ENCODE results near the gene TESK1.
"Not testable (repeated sequence)": the region's sequence is repeated elsewhere in the genome, so short reads cannot be mapped to it uniquely, and the experiment has no call there.

Gene TESK1

GRCh38 chr9:35568196-35568595, 36.9 kb upstream of the TESK1 start:
- no peak overlapping the region for H3K4me3 ChIP-seq (replicated peaks; ENCODE audit: low read depth, low read length)
- no peak for TF ChIP-seq CTCF (IDR thresholded peaks at IDR 0.05; ENCODE audit: low read length, missing control alignments)
- DNase-seq (ENCODE audit: low read depth) = no peak

GRCh38 chr9:35569206-35569605, 35.9 kb upstream of the TESK1 start:
- no peak for DNase-seq (ENCODE audit: low read depth)
- no peak for TF ChIP-seq CTCF (IDR thresholded peaks at IDR 0.05; ENCODE audit: low read length, missing control alignments)
- H3K4me3 ChIP-seq (replicated peaks; ENCODE audit: low read depth, low read length) = no peak overlapping the region

- TF ChIP-seq CTCF (IDR thresholded peaks at IDR 0.05; ENCODE audit: low read length, missing control alignments) = no peak
- H3K4me3 ChIP-seq (replicated peaks; ENCODE audit: low read depth, low read length) = no peak overlapping the region
- no peak for DNase-seq (ENCODE audit: low read depth)
These were observed 34.2 kb upstream of the TESK1 start for GRCh38 chr9:35570709-35571504.

- H3K4me3 ChIP-seq (replicated peaks; ENCODE audit: low read depth, low read length) = no peak overlapping the region
- TF ChIP-seq CTCF (IDR thresholded peaks at IDR 0.05; ENCODE audit: low read length, missing control alignments) = no peak
- DNase-seq (ENCODE audit: low read depth) = no peak
These were observed 30.4 kb upstream of the TESK1 start for GRCh38 chr9:35574578-35575122.

GRCh38 chr9:35575478-35575877, 29.6 kb upstream of the TESK1 start:
- no peak for TF ChIP-seq CTCF (IDR thresholded peaks at IDR 0.05; ENCODE audit: low read length, missing control alignments)
- H3K4me3 ChIP-seq (replicated peaks; ENCODE audit: low read depth, low read length) = no peak overlapping the region
- no peak for DNase-seq (ENCODE audit: low read depth)

GRCh38 chr9:35577486-35577885, 27.6 kb upstream of the TESK1 start:
- DNase-seq (ENCODE audit: low read depth) = no peak
- H3K4me3 ChIP-seq (replicated peaks; ENCODE audit: low read depth, low read length) = no peak overlapping the region
- no peak for TF ChIP-seq CTCF (IDR thresholded peaks at IDR 0.05; ENCODE audit: low read length, missing control alignments)

- no peak for TF ChIP-seq CTCF (IDR thresholded peaks at IDR 0.05; ENCODE audit: low read length, missing control alignments)
- H3K4me3 ChIP-seq (replicated peaks; ENCODE audit: low read depth, low read length) = no peak overlapping the region
- no peak for DNase-seq (ENCODE audit: low read depth)
These were observed 25.9 kb upstream of the TESK1 start for GRCh38 chr9:35579130-35579529.

GRCh38 chr9:35579659-35580227, 25.3 kb upstream of the TESK1 start:
- not testable (repeated sequence) for DNase-seq (ENCODE audit: low read depth)

GRCh38 chr9:35583521-35583920, 21.5 kb upstream of the TESK1 start:
- DNase-seq (ENCODE audit: low read depth); H3K4me3 ChIP-seq (replicated peaks; ENCODE audit: low read depth, low read length): not testable (repeated sequence)

More at GRCh38 chr9:35579659-35580227, 25.3 kb upstream of the TESK1 start:
- not testable (repeated sequence) for H3K4me3 ChIP-seq (replicated peaks; ENCODE audit: low read depth, low read length)

GRCh38 chr9:35584681-35585080, 20.4 kb upstream of the TESK1 start:
- not testable (repeated sequence) for H3K4me3 ChIP-seq (replicated peaks; ENCODE audit: low read depth, low read length); DNase-seq (ENCODE audit: low read depth)

All from fibroblast of pulmonary artery (primary cell).